Measurements from ENCODE around the gene GSX1.

DNA sequence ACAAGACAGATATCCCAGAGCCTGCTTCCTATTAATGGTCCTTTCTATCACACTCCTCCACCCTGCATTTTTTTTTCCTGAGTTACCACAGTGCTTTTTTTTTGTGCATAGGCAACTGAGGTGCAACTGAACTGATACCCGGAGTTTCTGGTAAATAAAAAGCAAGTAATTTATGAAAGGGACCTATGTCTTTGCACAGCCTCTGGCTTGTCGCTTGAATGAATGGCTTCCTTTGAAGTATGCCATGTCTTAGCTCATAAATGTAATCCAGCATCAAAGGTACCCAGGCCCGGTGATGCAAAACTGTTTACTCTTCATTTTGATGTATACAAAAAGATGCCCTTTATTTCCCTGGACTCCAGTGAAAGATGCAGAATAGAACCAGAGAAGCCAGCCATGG, 31.8 kb downstream of the GSX1 start:
- TF ChIP-seq POLR2A (conservative IDR thresholded peaks at IDR 0.05) (no peak), NCOR1 (IDR thresholded peaks at IDR 0.05) (no peak), SIN3B (IDR thresholded peaks at IDR 0.05; ENCODE audit: low read depth) (no peak), CCNT2 (IDR thresholded peaks at IDR 0.05; ENCODE audit: borderline replicate concordance, extremely low read depth, insufficient read length, low read depth, low read length) (no peak), CHD2 (IDR thresholded peaks at IDR 0.05; ENCODE audit: low read depth, low read length) (no peak), ILK (tag; IDR thresholded peaks at IDR 0.05; ENCODE audit: borderline replicate concordance, low read depth) (no peak)
- TF ChIP-seq, protein P1, sequence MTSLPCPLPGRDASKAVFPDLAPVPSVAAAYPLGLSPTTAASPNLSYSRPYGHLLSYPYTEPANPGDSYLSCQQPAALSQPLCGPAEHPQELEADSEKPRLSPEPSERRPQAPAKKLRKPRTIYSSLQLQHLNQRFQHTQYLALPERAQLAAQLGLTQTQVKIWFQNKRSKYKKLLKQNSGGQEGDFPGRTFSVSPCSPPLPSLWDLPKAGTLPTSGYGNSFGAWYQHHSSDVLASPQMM (CRISPR knock-in tag; IDR thresholded peaks at IDR 0.05), result no peak
- TF ChIP-seq, protein P2, sequence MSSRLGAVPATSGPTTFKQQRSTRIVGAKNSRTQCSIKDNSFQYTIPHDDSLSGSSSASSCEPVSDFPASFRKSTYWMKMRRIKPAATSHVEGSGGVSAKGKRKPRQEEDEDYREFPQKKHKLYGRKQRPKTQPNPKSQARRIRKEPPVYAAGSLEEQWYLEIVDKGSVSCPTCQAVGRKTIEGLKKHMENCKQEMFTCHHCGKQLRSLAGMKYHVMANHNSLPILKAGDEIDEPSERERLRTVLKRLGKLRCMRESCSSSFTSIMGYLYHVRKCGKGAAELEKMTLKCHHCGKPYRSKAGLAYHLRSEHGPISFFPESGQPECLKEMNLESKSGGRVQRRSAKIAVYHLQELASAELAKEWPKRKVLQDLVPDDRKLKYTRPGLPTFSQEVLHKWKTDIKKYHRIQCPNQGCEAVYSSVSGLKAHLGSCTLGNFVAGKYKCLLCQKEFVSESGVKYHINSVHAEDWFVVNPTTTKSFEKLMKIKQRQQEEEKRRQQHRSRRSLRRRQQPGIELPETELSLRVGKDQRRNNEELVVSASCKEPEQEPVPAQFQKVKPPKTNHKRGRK (tag; IDR thresholded peaks at IDR 0.05), result no peak
- TF ChIP-seq, protein P3, sequence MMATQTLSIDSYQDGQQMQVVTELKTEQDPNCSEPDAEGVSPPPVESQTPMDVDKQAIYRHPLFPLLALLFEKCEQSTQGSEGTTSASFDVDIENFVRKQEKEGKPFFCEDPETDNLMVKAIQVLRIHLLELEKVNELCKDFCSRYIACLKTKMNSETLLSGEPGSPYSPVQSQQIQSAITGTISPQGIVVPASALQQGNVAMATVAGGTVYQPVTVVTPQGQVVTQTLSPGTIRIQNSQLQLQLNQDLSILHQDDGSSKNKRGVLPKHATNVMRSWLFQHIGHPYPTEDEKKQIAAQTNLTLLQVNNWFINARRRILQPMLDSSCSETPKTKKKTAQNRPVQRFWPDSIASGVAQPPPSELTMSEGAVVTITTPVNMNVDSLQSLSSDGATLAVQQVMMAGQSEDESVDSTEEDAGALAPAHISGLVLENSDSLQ (IDR thresholded peaks at IDR 0.05), result no peak
- TF ChIP-seq, protein P4, sequence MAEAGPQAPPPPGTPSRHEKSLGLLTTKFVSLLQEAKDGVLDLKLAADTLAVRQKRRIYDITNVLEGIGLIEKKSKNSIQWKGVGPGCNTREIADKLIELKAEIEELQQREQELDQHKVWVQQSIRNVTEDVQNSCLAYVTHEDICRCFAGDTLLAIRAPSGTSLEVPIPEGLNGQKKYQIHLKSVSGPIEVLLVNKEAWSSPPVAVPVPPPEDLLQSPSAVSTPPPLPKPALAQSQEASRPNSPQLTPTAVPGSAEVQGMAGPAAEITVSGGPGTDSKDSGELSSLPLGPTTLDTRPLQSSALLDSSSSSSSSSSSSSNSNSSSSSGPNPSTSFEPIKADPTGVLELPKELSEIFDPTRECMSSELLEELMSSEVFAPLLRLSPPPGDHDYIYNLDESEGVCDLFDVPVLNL (CRISPR knock-in tag; IDR thresholded peaks at IDR 0.05; ENCODE audit: low read depth), result no peak

Measured in K562 (cell line).